ENCODE results near the gene LRG1. TPM values are rescaled to one million over a fixed set of nuclear protein-coding genes. Genes with fewer than 3 reads are reported as not detected.
"Not testable (repeated sequence)": the region's sequence is repeated elsewhere in the genome, so short reads cannot be mapped to it uniquely, and the experiment has no call there.

LRG1 gene
- total RNA-seq, 4 donors from 2014 or later = 0.56 to 2.7 (median 2.0) TPM; not detected in 1

GRCh38 chr19:4568886-4569285 is 29.1 kb upstream of the LRG1 start:
- intact Hi-C loops (cut with DNase I) = no loop called here
- no peaks in the 10 kb centered on the region for H3K9me3 ChIP-seq
- no peak for TF ChIP-seq CTCF (IDR thresholded peaks at IDR 0.05)
- no peak overlapping the region for H3K27ac ChIP-seq
- DNase-seq = no peak
- no peaks in the 10 kb centered on the region for H3K27me3 ChIP-seq
- 86 to 88% methylated on average over 7 of the region's 7 CpGs for WGBS, 2 donors
- H3K4me3 ChIP-seq (replicated peaks in 1 of 3) = no peak overlapping the region
- H3K4me1 ChIP-seq = no peaks in the 10 kb centered on the region
- no peaks in the 10 kb centered on the region for H3K36me3 ChIP-seq

DNA sequence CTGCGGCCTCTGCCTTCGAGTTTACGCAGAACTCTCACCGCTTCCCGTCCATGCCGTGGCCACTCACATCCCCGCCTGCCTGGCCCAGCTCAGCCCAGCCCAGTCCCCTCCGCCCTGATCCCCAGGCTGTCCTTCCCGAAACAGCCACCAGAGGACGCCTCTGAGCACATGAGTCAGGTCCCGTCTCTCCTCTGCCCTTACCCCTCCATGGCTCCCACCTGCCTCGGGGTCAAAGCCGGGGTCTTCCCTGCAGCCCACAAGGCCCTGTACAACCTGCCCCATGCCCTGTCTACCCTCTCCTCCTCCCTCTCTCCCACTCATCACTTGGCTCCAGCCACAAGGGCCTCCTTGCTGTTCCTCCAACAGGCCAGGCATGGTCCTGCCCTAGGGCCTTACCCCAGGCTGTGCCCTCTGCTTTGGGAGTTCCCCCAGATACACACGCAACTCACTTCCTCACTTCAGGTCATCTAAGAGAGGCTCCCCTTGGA is 27.8 kb upstream of the LRG1 start:
- peak; percentile 28 to 41 for DNase-seq
- Histone ChIP-seq H3K9me3 (no peaks in the 10 kb centered on the region), H3K27ac (no peak overlapping the region), H3K4me3 (replicated peaks in 1 of 3) (no peak overlapping the region), H3K27me3 (no peaks in the 10 kb centered on the region), H3K4me1 (no peaks in the 10 kb centered on the region), H3K36me3 (no peaks in the 10 kb centered on the region)
- 56 to 60% methylated on average over 14 of the region's 14 CpGs for WGBS, 2 donors
- TF ChIP-seq POLR2A (IDR thresholded peaks at IDR 0.05) = no peak
- peak; percentile 31 to 57 (median 41) for TF ChIP-seq CTCF (IDR thresholded peaks at IDR 0.05)
- intact Hi-C loops (cut with DNase I) = no loop called here

DNA sequence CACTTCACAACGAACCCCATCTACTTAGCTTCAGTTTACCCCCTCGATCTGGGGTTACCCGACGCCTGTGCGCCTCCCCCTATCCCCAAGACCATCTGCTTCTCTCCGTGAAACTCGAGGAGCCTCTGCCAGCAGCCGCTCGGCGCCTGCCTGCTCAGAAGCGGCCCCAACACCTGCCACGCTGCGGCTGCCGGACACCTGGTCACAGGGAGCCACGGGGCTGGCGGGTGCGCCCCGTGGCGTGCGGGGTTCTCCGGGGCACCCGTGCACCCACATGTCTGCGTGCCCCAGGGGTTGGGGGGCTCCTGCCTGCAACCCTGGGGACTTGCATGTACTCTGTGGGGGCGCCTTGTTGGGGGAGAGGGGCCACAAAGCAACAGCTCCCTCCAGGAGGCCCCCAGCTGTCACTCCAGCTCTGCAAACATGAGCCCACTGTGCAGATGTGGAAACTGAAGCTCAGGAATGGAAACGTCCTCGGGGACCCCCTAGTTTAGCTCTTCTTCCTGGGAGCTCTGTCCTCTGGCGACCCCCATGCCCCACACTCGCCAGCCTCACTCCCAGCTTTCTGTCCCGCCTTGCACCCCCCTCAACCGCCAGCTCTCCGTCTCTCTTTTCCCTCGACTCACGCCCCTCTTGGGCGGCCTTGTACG is 26.7 kb upstream of the LRG1 start:
- intact Hi-C loops (cut with DNase I) = no loop called here
- Histone ChIP-seq H3K27me3 (no peaks in the 10 kb centered on the region), H3K4me1 (no peaks in the 10 kb centered on the region), H3K36me3 (no peaks in the 10 kb centered on the region), H3K27ac (no peak overlapping the region), H3K4me3 (replicated peaks in 1 of 3) (no peak overlapping the region), H3K9me3 (no peaks in the 10 kb centered on the region)
- no peak for TF ChIP-seq POLR2A (IDR thresholded peaks at IDR 0.05)
- TF ChIP-seq CTCF (IDR thresholded peaks at IDR 0.05) = no peak
- WGBS, 2 donors = 89% methylated on average over 26 of the region's 35 CpGs
- no peak for DNase-seq

GRCh38 chr19:4563562-4563961 is 23.7 kb upstream of the LRG1 start:
- H3K36me3 ChIP-seq; DNase-seq; intact Hi-C loops (cut with DNase I); H3K27me3 ChIP-seq; H3K27ac ChIP-seq; H3K4me1 ChIP-seq; H3K4me3 ChIP-seq (replicated peaks in 1 of 3); H3K9me3 ChIP-seq: not testable (repeated sequence)
- WGBS, 2 donors = 88 to 89% methylated on average over 5 of the region's 5 CpGs

DNA sequence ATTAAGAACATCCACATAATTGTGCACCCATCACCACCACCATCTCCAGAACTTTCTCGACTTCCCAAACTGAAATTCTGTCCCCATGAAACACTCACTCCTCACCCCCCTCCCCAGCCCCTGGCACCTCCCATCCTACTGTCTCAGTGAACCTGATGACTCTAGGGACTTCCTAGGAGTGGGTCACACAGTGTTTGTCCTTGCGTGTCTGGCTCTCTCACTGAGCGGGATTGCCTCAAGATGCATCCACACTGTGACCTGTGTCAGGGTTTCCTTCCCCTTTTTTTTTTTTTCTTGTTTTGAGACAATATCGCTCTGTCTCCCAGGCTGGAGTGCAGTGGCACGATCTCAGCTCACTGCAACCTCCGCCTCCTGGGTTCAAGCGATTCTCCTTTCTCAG is 22.2 kb upstream of the LRG1 start:
- H3K27ac ChIP-seq; H3K9me3 ChIP-seq; H3K27me3 ChIP-seq; DNase-seq; H3K36me3 ChIP-seq; intact Hi-C loops (cut with DNase I); H3K4me3 ChIP-seq (replicated peaks in 1 of 3); H3K4me1 ChIP-seq: not testable (repeated sequence)
- WGBS, 2 donors = 82 to 89% methylated on average over 7 of the region's 7 CpGs

- H3K27me3 ChIP-seq = no peaks in the 10 kb centered on the region
- H3K27ac ChIP-seq = peak within 1 kb of the TSS in 2 of 3 donors; percentile 55 to 58
- no peaks in the 10 kb centered on the region for H3K9me3 ChIP-seq
- intact Hi-C loops (cut with DNase I) = loop anchor here (5.0 kb wide), 1 partner anchor 78 kb away; the partner anchor contains the start of gene TNFAIP8L1
- H3K4me3 ChIP-seq (replicated peaks in 1 of 3) = no peak within 1 kb of the TSS
- TF ChIP-seq CTCF (IDR thresholded peaks at IDR 0.05) = no peak
- no peak for TF ChIP-seq POLR2A (IDR thresholded peaks at IDR 0.05)
- 73 to 83% methylated on average over 13 of the region's 13 CpGs for WGBS, 2 donors
- peak; percentile 17 to 18 for DNase-seq
- H3K36me3 ChIP-seq = no peaks in the 10 kb centered on the region
- no peaks in the 10 kb centered on the region for H3K4me1 ChIP-seq
Measured at GRCh38 chr19:4559569-4559968, 19.7 kb upstream of the LRG1 start, which contains the start of gene SEMA6B. SEMA6B (minus strand) TSS chr19:4559684; CDS start chr19:4558457, 1,227 bp downstream.
